RWPE1 (cell line): ENCODE data around the gene FSD1L.
"Not testable (repeated sequence)": the region's sequence is repeated elsewhere in the genome, so short reads cannot be mapped to it uniquely, and the experiment has no call there.

Source experiments
- CTCF ChIA-PET: fragments of 350-600 bp; sonication (Branson Sonifier 250); formaldehyde crosslinking; extraction: SDS; loops from one replicate; lab custom pipeline; 2021; lab: Yijun Ruan, JAX
- POLR2A ChIA-PET: fragments of 400-600 bp; formaldehyde crosslinking; extraction: SDS; loops from one replicate; lab custom pipeline; 2020; ENCODE audit warnings: antibody characterized with exemption; ENCODE audit not compliant: low non-redundant PET; lab: Yijun Ruan, JAX
- DNase-seq: peaks from one replicate; pipeline ENCODE4 v3.0.0; 2012; ENCODE audit warnings: low spot score
- H3K27ac ChIP-seq: fragments of 450-650 bp; 2 replicates; pipeline ENCODE4 v1.5.1; 2017
- CTCF ChIP-seq: fragments of 450-650 bp; conservative IDR thresholded peaks from 2 replicates; pipeline ENCODE4 v1.5.1; 2017; ENCODE audit warnings: low read depth, mild to moderate bottlenecking

Gene FSD1L

GRCh38 chr9:105572455-105572854, 124.6 kb downstream of the FSD1L start:
- TF ChIP-seq CTCF: no peak
- POLR2A ChIA-PET: no interaction called here
- no peak for DNase-seq
- H3K27ac ChIP-seq: no peak overlapping the region
- CTCF ChIA-PET: no interaction called here

GRCh38 chr9:105579952-105580351, 132.1 kb downstream of the FSD1L start:
- H3K27ac ChIP-seq, POLR2A ChIA-PET, CTCF ChIA-PET: not testable (repeated sequence)

GRCh38 chr9:105581550-105581949, 133.7 kb downstream of the FSD1L start:
- POLR2A ChIA-PET, DNase-seq, H3K27ac ChIP-seq, CTCF ChIA-PET: not testable (repeated sequence)

More at GRCh38 chr9:105579952-105580351, 132.1 kb downstream of the FSD1L start:
- not testable (repeated sequence) for DNase-seq

GRCh38 chr9:105593145-105593544, 145.3 kb downstream of the FSD1L start:
- CTCF ChIA-PET: no interaction called here
- DNase-seq: no peak
- no peak for TF ChIP-seq CTCF
- POLR2A ChIA-PET: no interaction called here
- H3K27ac ChIP-seq: no peak overlapping the region
